Mesenchymal stem cell (in vitro differentiated cells and primary cell): ENCODE results near the gene MRPL3.

Experiments used
- DNase-seq: peaks from one replicate; pipeline ENCODE4 v3.0.0-alpha.2; 2013
- H2AFZ ChIP-seq: one replicate; pipeline ENCODE4 v1.6.1; 2013; ENCODE audit warnings: low read depth, mild to moderate bottlenecking, control low read depth, inconsistent platforms, low read length, moderate library complexity
- H2AK5ac ChIP-seq: 2 replicates; pipeline ENCODE4 v1.6.1; 2013; ENCODE audit warnings: low read length, moderate library complexity, mild to moderate bottlenecking, inconsistent platforms; ENCODE audit not compliant: severe bottlenecking
- H2BK120ac ChIP-seq: one replicate; pipeline ENCODE4 v1.6.1; 2013; ENCODE audit warnings: low read depth, mild to moderate bottlenecking, inconsistent platforms, low read length, moderate library complexity
- H2BK12ac ChIP-seq, 2 experiments: one replicate each; pipeline ENCODE4 v1.6.1; 2013; ENCODE audit warnings: inconsistent platforms in 2 of 2, low read length in 2 of 2, mild to moderate bottlenecking in 2 of 2, moderate library complexity in 2 of 2, control low read depth in 1 of 2
- H2BK15ac ChIP-seq: one replicate; pipeline ENCODE4 v1.6.1; 2013; ENCODE audit warnings: mild to moderate bottlenecking, low read depth, inconsistent platforms; ENCODE audit not compliant: poor library complexity, severe bottlenecking
- H2BK5ac ChIP-seq: 2 replicates; pipeline ENCODE4 v1.6.1; 2013; ENCODE audit warnings: low read depth, mild to moderate bottlenecking, low read length, control low read depth, inconsistent platforms; ENCODE audit not compliant: poor library complexity, severe bottlenecking
- H3K14ac ChIP-seq, 2 experiments: one replicate each; pipeline ENCODE4 v1.6.1; 2013; ENCODE audit warnings: inconsistent platforms in 2 of 2, low read length in 2 of 2, control low read depth in 1 of 2, mild to moderate bottlenecking in 1 of 2, moderate library complexity in 1 of 2
- H3K18ac ChIP-seq, 2 experiments: one replicate each; pipeline ENCODE4 v1.6.1; 2013; ENCODE audit warnings: inconsistent platforms in 2 of 2, low read length in 2 of 2, control low read depth in 1 of 2, low read depth in 1 of 2, mild to moderate bottlenecking in 1 of 2
- H3K23ac ChIP-seq, 2 experiments: one replicate each; pipeline ENCODE4 v1.6.1; 2013; ENCODE audit warnings: inconsistent platforms in 2 of 2, low read length in 2 of 2, mild to moderate bottlenecking in 2 of 2, moderate library complexity in 2 of 2, control low read depth in 1 of 2
- H3K27ac ChIP-seq: 2 replicates; pipeline ENCODE4 v1.5.1; 2013; ENCODE audit warnings: mild to moderate bottlenecking, moderate library complexity, low read length, control low read depth, inconsistent platforms; ENCODE audit not compliant: poor library complexity, severe bottlenecking
- H3K27me3 ChIP-seq, 2 experiments: 2 replicates each; pipeline versions ENCODE4 v1.6.1 to v1.7.0; 2013; ENCODE audit warnings: low read length in 2 of 2, mild to moderate bottlenecking in 2 of 2, moderate library complexity in 2 of 2, control low read depth in 1 of 2, inconsistent platforms in 1 of 2; ENCODE audit not compliant: control insufficient read depth in 1 of 2, insufficient read depth in 1 of 2
- H3K36me3 ChIP-seq, 2 experiments: 2 replicates each; pipeline versions ENCODE4 v1.6.1 to v1.7.0; 2013; ENCODE audit warnings: low read length in 2 of 2, control low read depth in 1 of 2, inconsistent platforms in 1 of 2, low read depth in 1 of 2, mild to moderate bottlenecking in 1 of 2; ENCODE audit not compliant: insufficient read depth in 2 of 2, control insufficient read depth in 1 of 2
- H3K4ac ChIP-seq, 2 experiments: one replicate each; pipeline ENCODE4 v1.6.1; 2013; ENCODE audit warnings: inconsistent platforms in 2 of 2, low read length in 2 of 2, mild to moderate bottlenecking in 2 of 2, moderate library complexity in 2 of 2, control low read depth in 1 of 2, low read depth in 1 of 2
- H3K4me1 ChIP-seq: 2 replicates; pipeline ENCODE4 v1.6.1; 2013; ENCODE audit warnings: low read depth, low read length, control low read depth; ENCODE audit not compliant: control insufficient read depth, insufficient read depth
- H3K4me2 ChIP-seq: 2 replicates; pipeline ENCODE4 v1.6.1; 2013; ENCODE audit warnings: low read length, mild to moderate bottlenecking, inconsistent platforms; ENCODE audit not compliant: poor library complexity, severe bottlenecking
- H3K4me3 ChIP-seq, 2 experiments: 2 replicates each; pipeline versions ENCODE4 v1.5.1 to v1.7.0; 2013; ENCODE audit warnings: low read length in 2 of 2, mild to moderate bottlenecking in 2 of 2, control low read depth in 1 of 2, low read depth in 1 of 2; ENCODE audit not compliant: insufficient read depth in 1 of 2
- H3K79me1 ChIP-seq: replicated peaks from 2 replicates; pipeline ENCODE4 v1.6.1; 2013; ENCODE audit warnings: mild to moderate bottlenecking, control low read depth, low read length, inconsistent platforms; ENCODE audit not compliant: poor library complexity, severe bottlenecking
- H3K9ac ChIP-seq: 2 replicates; pipeline ENCODE4 v1.7.0; 2013; ENCODE audit warnings: mild to moderate bottlenecking, low read length, moderate library complexity
- H3K9me3 ChIP-seq: 2 replicates; pipeline ENCODE4 v1.7.0; 2013; ENCODE audit warnings: mild to moderate bottlenecking, low read length; ENCODE audit not compliant: control insufficient read depth
- H4K8ac ChIP-seq: one replicate; pipeline ENCODE4 v1.6.1; 2013; ENCODE audit warnings: inconsistent platforms, mild to moderate bottlenecking, low read length, moderate library complexity
- H4K91ac ChIP-seq: one replicate; pipeline ENCODE4 v1.6.1; 2013; ENCODE audit warnings: mild to moderate bottlenecking, low read length, inconsistent platforms
- WGBS: methylation state at CpG from one replicate; pipeline ENCODE4 v1.1.7; 2013; ENCODE audit warnings: mixed read lengths; 5-methylcytosine and 5-hydroxymethylcytosine counted together

Gene MRPL3

DNA sequence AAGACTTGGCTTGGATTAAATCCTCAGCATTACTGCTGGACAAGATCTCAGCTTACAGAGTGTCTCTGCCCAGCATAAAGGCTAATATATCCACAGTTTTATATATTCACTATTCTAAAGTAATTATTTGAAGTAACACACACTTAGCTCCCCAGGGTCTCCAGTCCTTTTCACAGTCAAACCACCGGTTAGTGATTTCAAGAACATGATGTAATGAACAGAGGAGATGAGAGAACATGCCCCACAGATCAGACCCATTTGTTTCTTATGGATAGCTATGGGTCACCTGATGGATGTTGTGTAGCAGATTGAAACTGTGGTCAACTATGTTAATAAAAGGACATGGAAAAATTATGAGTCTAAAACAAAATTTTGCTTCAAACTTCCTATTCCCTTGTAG, 44.8 kb upstream of the MRPL3 start:
- Histone ChIP-seq H3K9ac (no peak overlapping the region), H2BK12ac (no peak overlapping the region), H2AK5ac (no peak overlapping the region), H3K18ac (no peak overlapping the region), H2BK5ac (no peak overlapping the region), H3K4me1 (peaks cover 4% of the 10 kb centered on the region), H2AFZ (no peak overlapping the region), H3K27ac (no peak overlapping the region), H3K27me3 (no peaks in the 10 kb centered on the region), H2BK15ac (no peak overlapping the region), H4K8ac (no peak overlapping the region), H3K4ac (no peak overlapping the region), H3K4me3 (no peak overlapping the region), H3K9me3 (no peaks in the 10 kb centered on the region), H3K23ac (no peak overlapping the region), H3K4me2 (no peak overlapping the region), H2BK120ac (no peak overlapping the region), H3K36me3 (no peaks in the 10 kb centered on the region), H3K14ac (no peak overlapping the region), H4K91ac (no peak overlapping the region), H3K79me1 (no peaks in the 10 kb centered on the region)
- 92% methylated on average over 1 of the region's 1 CpG for WGBS
- no peak for DNase-seq

- Histone ChIP-seq H3K18ac (no peak overlapping the region), H2BK120ac (no peak overlapping the region), H3K36me3 (no peaks in the 10 kb centered on the region), H2AK5ac (no peak overlapping the region), H3K4me2 (no peak overlapping the region), H3K4ac (no peak overlapping the region), H3K23ac (no peak overlapping the region), H2BK5ac (no peak overlapping the region), H2BK12ac (no peak overlapping the region), H3K27me3 (no peaks in the 10 kb centered on the region), H2AFZ (no peak overlapping the region), H3K79me1 (no peaks in the 10 kb centered on the region), H3K4me1 (peaks cover 5% of the 10 kb centered on the region), H2BK15ac (no peak overlapping the region), H4K8ac (no peak overlapping the region), H3K9me3 (no peaks in the 10 kb centered on the region), H3K27ac (no peak overlapping the region), H3K4me3 (no peak overlapping the region), H3K9ac (no peak overlapping the region), H3K14ac (no peak overlapping the region), H4K91ac (no peak overlapping the region)
- DNase-seq: no peak
Measured at GRCh38 chr3:131546441-131546840, 43.7 kb upstream of the MRPL3 start.

DNA sequence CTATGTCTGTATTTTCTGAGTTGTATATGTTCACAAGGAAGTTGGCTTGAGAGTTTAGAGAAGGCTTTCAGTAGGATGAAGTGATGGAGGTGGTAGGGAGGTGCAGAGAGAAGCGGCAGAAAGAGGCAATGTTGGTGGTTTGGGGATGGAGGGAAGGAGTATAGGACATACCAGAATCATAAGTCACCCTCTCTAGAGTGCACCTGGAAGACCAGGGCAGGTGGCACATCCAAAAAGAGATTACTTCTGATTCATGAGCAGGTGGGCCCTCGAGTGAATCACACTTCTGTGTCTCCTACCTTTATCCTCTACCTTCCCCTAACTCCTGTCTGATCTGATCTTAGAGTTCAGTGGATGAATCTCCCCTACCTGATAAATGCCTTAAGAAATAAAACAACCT, 41.8 kb upstream of the MRPL3 start:
- H3K9me3 ChIP-seq: no peaks in the 10 kb centered on the region
- H4K91ac ChIP-seq: no peak overlapping the region
- H2BK5ac ChIP-seq: no peak overlapping the region
- no peak overlapping the region for H3K4me2 ChIP-seq
- no peak overlapping the region for H3K23ac ChIP-seq
- H3K4me3 ChIP-seq: no peak overlapping the region
- no peak overlapping the region for H2AK5ac ChIP-seq
- no peak overlapping the region for H3K4ac ChIP-seq
- no peak overlapping the region for H4K8ac ChIP-seq
- no peaks in the 10 kb centered on the region for H3K27me3 ChIP-seq
- no peak overlapping the region for H3K9ac ChIP-seq
- H3K27ac ChIP-seq: no peak overlapping the region
- 86% methylated on average over 1 of the region's 2 CpGs for WGBS
- H3K36me3 ChIP-seq: no peaks in the 10 kb centered on the region
- no peak overlapping the region for H3K18ac ChIP-seq
- no peak overlapping the region for H2AFZ ChIP-seq
- no peak for DNase-seq
- H2BK120ac ChIP-seq: no peak overlapping the region
- H3K79me1 ChIP-seq: no peaks in the 10 kb centered on the region
- H2BK15ac ChIP-seq: no peak overlapping the region
- peaks cover 7% of the 10 kb centered on the region for H3K4me1 ChIP-seq
- H3K14ac ChIP-seq: no peak overlapping the region
- H2BK12ac ChIP-seq: peak overlapping the region in 1 of 2 experiments; percentile 10

DNA sequence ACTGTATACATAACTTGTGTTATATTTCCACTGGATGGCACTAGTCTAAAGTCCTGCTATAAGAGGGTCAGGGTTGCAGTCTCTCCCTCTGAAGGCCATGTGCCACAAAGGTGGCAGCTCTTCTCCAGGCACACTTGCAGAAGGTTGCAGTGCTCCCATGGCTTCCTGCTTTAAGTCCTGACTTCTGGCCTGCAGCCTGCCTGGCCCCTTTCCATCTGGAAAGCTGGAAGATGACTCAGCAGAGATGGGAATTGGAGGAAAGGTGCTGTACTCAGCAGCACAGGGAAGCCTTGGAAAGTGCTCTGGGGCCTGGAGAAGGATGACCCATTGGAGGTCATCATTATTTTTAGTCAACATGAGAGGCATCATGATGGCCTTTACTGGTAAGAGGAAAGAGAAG, 40.9 kb upstream of the MRPL3 start:
- no peaks in the 10 kb centered on the region for H3K27me3 ChIP-seq
- no peak overlapping the region for H3K4me2 ChIP-seq
- H3K4me3 ChIP-seq: no peak overlapping the region
- H4K91ac ChIP-seq: no peak overlapping the region
- peak; percentile 64 for DNase-seq
- no peak overlapping the region for H2BK5ac ChIP-seq
- no peak overlapping the region for H2BK12ac ChIP-seq
- no peaks in the 10 kb centered on the region for H3K79me1 ChIP-seq
- H3K9ac ChIP-seq: no peak overlapping the region
- no peaks in the 10 kb centered on the region for H3K9me3 ChIP-seq
- H3K36me3 ChIP-seq: no peaks in the 10 kb centered on the region
- peak overlapping the region; percentile 36 for H2AFZ ChIP-seq
- H3K4me1 ChIP-seq: peaks cover 8% of the 10 kb centered on the region
- H3K18ac ChIP-seq: no peak overlapping the region
- H2AK5ac ChIP-seq: no peak overlapping the region
- no peak overlapping the region for H3K14ac ChIP-seq
- no peak overlapping the region for H3K23ac ChIP-seq
- no peak overlapping the region for H4K8ac ChIP-seq
- no peak overlapping the region for H3K27ac ChIP-seq
- H2BK120ac ChIP-seq: no peak overlapping the region
- no peak overlapping the region for H3K4ac ChIP-seq
- no peak overlapping the region for H2BK15ac ChIP-seq
